ENCODE data around the gene H6PD. TPM values are rescaled to one million over a fixed set of nuclear protein-coding genes. Genes with fewer than 3 reads are reported as not detected.

Gene H6PD
- total and polyA plus RNA-seq, 4 donors: 28.9 to 134 (median 56.8) TPM

DNA sequence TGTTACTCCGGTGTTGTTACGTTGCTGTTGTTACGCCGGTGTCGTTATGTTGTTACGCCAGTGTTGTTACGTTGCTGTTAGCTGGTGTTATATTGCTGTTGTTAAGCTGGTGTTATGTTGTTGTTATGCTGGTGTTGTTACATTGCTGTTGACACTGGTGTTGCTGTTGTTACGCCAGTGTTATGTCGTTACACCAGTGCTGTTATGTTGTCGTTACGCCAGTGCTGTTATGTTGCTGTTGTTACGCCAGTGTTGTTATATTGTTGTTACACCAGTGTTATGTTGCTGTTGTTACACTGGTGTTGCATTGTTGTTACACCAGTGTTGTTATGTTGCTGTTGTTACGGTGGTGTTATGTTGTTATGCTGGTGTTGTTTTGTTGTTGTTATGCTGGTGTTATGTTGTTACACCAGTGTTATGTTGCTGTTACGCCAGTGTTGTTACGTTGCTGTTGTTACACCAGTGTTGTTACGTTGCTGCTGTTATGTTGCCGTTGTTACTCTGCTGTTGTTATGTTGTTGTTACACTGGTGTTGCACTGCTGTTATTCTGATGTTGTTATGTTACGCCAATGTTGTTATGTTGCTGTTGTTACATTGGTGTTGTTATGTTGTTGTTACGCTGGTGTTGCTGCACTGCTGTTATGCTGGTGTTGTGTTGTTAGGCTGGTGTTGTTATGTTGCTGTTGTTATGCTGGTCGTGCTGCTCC is 25.6 kb downstream of the H6PD start:
- WGBS: 95% methylated on average over 20 of the region's 20 CpGs
- Histone ChIP-seq H3K4me3 (ENCODE audit: low read depth in 1 of 3, low read length in 3 of 3) (no peak overlapping the region), H3K36me3 (ENCODE audit: control insufficient read depth in 4 of 4, insufficient read depth in 3 of 4, low read depth in 1 of 4, low read length in 3 of 4) (peaks cover 16 to 66% (median 43%) of the 10 kb centered on the region in 4 donors), H3K9me3 (ENCODE audit: control insufficient read depth in 4 of 4, low read length in 3 of 4) (no peaks in the 10 kb centered on the region), H3K4me1 (ENCODE audit: control insufficient read depth in 4 of 4, insufficient read depth in 4 of 4, low read length in 3 of 4) (peaks cover 0 to 63% (median 33%) of the 10 kb centered on the region in 4 donors), H3K27me3 (ENCODE audit: control insufficient read depth in 4 of 4, insufficient read depth in 4 of 4, low read length in 3 of 4) (no peaks in the 10 kb centered on the region), H3K9ac (ENCODE audit: low read depth in 1 of 2, low read length in 2 of 2) (no peak overlapping the region), H3K27ac (ENCODE audit: low read depth in 1 of 2, low read length in 2 of 2) (no peak overlapping the region)
- no peak for DNase-seq (ENCODE audit: low spot score)
- TF ChIP-seq RXRA (IDR thresholded peaks at IDR 0.05) (no peak), EGR1 (IDR thresholded peaks at IDR 0.05; ENCODE audit: low read depth in 2 of 2) (no peak)

GRCh38 chr1:9261496-9261895 is 26.9 kb downstream of the H6PD start:
- 94% methylated on average over 8 of the region's 8 CpGs for WGBS

More at GRCh38 chr1:9261496-9261895, 26.9 kb downstream of the H6PD start:
- no peaks in the 10 kb centered on the region for H3K27me3 ChIP-seq (ENCODE audit: control insufficient read depth in 4 of 4, insufficient read depth in 4 of 4, low read length in 3 of 4)
- H3K4me1 ChIP-seq (ENCODE audit: control insufficient read depth in 4 of 4, insufficient read depth in 4 of 4, low read length in 3 of 4): peaks cover 0 to 53% (median 29%) of the 10 kb centered on the region in 4 donors
- no peak for DNase-seq (ENCODE audit: low spot score)
- H3K36me3 ChIP-seq (ENCODE audit: control insufficient read depth in 4 of 4, insufficient read depth in 3 of 4, low read depth in 1 of 4, low read length in 3 of 4): peaks cover 16 to 63% (median 42%) of the 10 kb centered on the region in 4 donors
- no peak overlapping the region for H3K27ac ChIP-seq (ENCODE audit: low read depth in 1 of 2, low read length in 2 of 2)
- H3K9me3 ChIP-seq (ENCODE audit: control insufficient read depth in 4 of 4, low read length in 3 of 4): no peaks in the 10 kb centered on the region
- no peak overlapping the region for H3K4me3 ChIP-seq (ENCODE audit: low read depth in 1 of 3, low read length in 3 of 3)
- H3K9ac ChIP-seq (ENCODE audit: low read depth in 1 of 2, low read length in 2 of 2): no peak overlapping the region
- TF ChIP-seq, protein P1, sequence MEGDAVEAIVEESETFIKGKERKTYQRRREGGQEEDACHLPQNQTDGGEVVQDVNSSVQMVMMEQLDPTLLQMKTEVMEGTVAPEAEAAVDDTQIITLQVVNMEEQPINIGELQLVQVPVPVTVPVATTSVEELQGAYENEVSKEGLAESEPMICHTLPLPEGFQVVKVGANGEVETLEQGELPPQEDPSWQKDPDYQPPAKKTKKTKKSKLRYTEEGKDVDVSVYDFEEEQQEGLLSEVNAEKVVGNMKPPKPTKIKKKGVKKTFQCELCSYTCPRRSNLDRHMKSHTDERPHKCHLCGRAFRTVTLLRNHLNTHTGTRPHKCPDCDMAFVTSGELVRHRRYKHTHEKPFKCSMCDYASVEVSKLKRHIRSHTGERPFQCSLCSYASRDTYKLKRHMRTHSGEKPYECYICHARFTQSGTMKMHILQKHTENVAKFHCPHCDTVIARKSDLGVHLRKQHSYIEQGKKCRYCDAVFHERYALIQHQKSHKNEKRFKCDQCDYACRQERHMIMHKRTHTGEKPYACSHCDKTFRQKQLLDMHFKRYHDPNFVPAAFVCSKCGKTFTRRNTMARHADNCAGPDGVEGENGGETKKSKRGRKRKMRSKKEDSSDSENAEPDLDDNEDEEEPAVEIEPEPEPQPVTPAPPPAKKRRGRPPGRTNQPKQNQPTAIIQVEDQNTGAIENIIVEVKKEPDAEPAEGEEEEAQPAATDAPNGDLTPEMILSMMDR (IDR thresholded peaks at IDR 0.05; ENCODE audit: low read depth, low read length, missing input control): no peak
- TF ChIP-seq RAD21 (IDR thresholded peaks at IDR 0.05) (no peak), FOXA2 (IDR thresholded peaks at IDR 0.05) (no peak), GABPA (IDR thresholded peaks at IDR 0.05 in 1 of 2, conservative IDR thresholded peaks at IDR 0.05 in 1 of 2) (no peak), EGR1 (IDR thresholded peaks at IDR 0.05; ENCODE audit: low read depth in 2 of 2) (no peak), TAF1 (conservative IDR thresholded peaks at IDR 0.05) (no peak), NR2F2 (IDR thresholded peaks at IDR 0.05) (no peak), HNF4G (IDR thresholded peaks at IDR 0.05) (no peak), ATF3 (IDR thresholded peaks at IDR 0.05) (no peak), RXRA (IDR thresholded peaks at IDR 0.05) (no peak), FOXA1 (IDR thresholded peaks at IDR 0.05) (no peak), REST (IDR thresholded peaks at IDR 0.05) (no peak)
- TF ChIP-seq, protein P2, sequence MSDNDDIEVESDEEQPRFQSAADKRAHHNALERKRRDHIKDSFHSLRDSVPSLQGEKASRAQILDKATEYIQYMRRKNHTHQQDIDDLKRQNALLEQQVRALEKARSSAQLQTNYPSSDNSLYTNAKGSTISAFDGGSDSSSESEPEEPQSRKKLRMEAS (IDR thresholded peaks at IDR 0.05): no peak

All from liver (tissue), 9 donors.